IPS-20b (cell line): ENCODE data around the gene CAMSAP1.

Source experiments
- H3K27ac ChIP-seq: one replicate; pipeline ENCODE4 v1.5.1; 2013; ENCODE audit warnings: low read length
- H3K27me3 ChIP-seq: 2 replicates; pipeline ENCODE4 v1.6.1; 2013; ENCODE audit warnings: mild to moderate bottlenecking, low read length, inconsistent platforms; ENCODE audit not compliant: insufficient read depth
- H3K36me3 ChIP-seq: 2 replicates; pipeline ENCODE4 v1.6.1; 2013; ENCODE audit warnings: low read depth, mild to moderate bottlenecking, inconsistent platforms, low read length, moderate library complexity; ENCODE audit not compliant: insufficient read depth
- H3K4me1 ChIP-seq: 2 replicates; pipeline ENCODE4 v1.6.1; 2013; ENCODE audit warnings: mild to moderate bottlenecking, control low read depth, inconsistent platforms, low read length, moderate library complexity; ENCODE audit not compliant: insufficient read depth
- H3K4me3 ChIP-seq: 2 replicates; pipeline ENCODE4 v1.5.1; 2013; ENCODE audit warnings: mild to moderate bottlenecking, low read length, inconsistent platforms
- H3K9ac ChIP-seq: 2 replicates; pipeline ENCODE4 v1.6.1; 2013; ENCODE audit warnings: low read depth, mild to moderate bottlenecking, inconsistent platforms, low read length, moderate library complexity
- H3K9me3 ChIP-seq: 2 replicates; pipeline ENCODE4 v1.6.1; 2013; ENCODE audit warnings: mild to moderate bottlenecking, low read depth, low read length, inconsistent platforms; ENCODE audit not compliant: insufficient read depth

Gene CAMSAP1

DNA sequence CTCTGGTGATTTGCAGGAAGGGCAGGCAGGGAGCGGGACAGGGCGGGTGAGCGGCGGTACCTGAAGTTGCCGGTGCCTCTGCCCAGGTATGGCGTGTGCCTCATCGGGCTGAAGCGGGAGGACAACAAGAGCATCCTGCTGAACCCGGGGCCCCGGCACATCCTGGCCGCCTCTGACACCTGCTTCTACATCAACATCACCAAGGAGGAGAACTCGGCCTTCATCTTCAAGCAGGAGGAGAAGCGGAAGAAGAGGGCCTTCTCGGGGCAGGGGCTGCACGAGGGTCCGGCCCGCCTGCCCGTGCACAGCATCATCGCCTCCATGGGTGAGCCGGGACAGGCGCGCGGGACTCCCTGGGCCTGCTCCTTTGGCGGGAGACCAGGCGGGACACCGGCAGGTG lies 136.6 kb downstream of the CAMSAP1 start:
- Histone ChIP-seq H3K4me3 (no peak overlapping the region), H3K4me1 (no peaks in the 10 kb centered on the region), H3K27me3 (no peaks in the 10 kb centered on the region), H3K9me3 (peaks cover 12% of the 10 kb centered on the region; the same call in 1 of the 2 replicates), H3K9ac (no peak overlapping the region), H3K36me3 (no peaks in the 10 kb centered on the region), H3K27ac (no peak overlapping the region)

DNA sequence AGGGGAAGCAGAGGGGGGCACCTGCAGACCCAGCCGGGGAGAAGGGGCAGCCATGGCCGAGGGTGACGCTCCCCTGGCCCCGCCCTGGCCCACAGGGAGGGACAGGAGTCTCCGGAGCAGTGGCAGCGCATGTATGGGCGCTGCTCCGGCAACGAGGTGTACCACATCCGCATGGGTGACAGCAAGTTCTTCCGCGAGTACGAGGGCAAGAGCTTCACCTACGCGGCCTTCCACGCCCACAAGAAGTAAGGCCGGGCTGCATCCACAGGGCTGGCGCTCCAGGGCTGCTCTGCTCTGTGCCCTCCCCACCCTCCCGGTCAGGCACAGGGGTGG lies 137.2 kb downstream of the CAMSAP1 start:
- H3K27ac ChIP-seq: no peak overlapping the region
- no peaks in the 10 kb centered on the region for H3K36me3 ChIP-seq
- H3K4me3 ChIP-seq: no peak overlapping the region
- no peaks in the 10 kb centered on the region for H3K27me3 ChIP-seq
- no peaks in the 10 kb centered on the region for H3K4me1 ChIP-seq
- no peak overlapping the region for H3K9ac ChIP-seq
- H3K9me3 ChIP-seq: peaks cover 13% of the 10 kb centered on the region; the same call in 1 of the 2 replicates

- no peak overlapping the region for H3K9ac ChIP-seq
- H3K27ac ChIP-seq: no peak overlapping the region
- H3K36me3 ChIP-seq: no peaks in the 10 kb centered on the region
- no peaks in the 10 kb centered on the region for H3K4me1 ChIP-seq
- no peaks in the 10 kb centered on the region for H3K27me3 ChIP-seq
- no peak overlapping the region for H3K4me3 ChIP-seq
- peaks cover 13% of the 10 kb centered on the region; the same call in 1 of the 2 replicates for H3K9me3 ChIP-seq
These were observed 137.7 kb downstream of the CAMSAP1 start for GRCh38 chr9:135769489-135770202.

- Histone ChIP-seq H3K4me3 (no peak overlapping the region), H3K4me1 (no peaks in the 10 kb centered on the region), H3K27ac (no peak overlapping the region), H3K36me3 (no peaks in the 10 kb centered on the region), H3K9me3 (peaks cover 13% of the 10 kb centered on the region; the same call in 1 of the 2 replicates), H3K27me3 (no peaks in the 10 kb centered on the region), H3K9ac (no peak overlapping the region)
These were observed 138.7 kb downstream of the CAMSAP1 start for GRCh38 chr9:135768516-135769218.

- Histone ChIP-seq H3K27me3 (no peaks in the 10 kb centered on the region), H3K4me1 (no peaks in the 10 kb centered on the region), H3K9me3 (peaks cover 13% of the 10 kb centered on the region; the same call in 1 of the 2 replicates), H3K9ac (no peak overlapping the region), H3K4me3 (no peak overlapping the region), H3K27ac (no peak overlapping the region), H3K36me3 (no peaks in the 10 kb centered on the region)
These were observed 140.6 kb downstream of the CAMSAP1 start for GRCh38 chr9:135766707-135767106.

GRCh38 chr9:135766251-135766650 lies 141.1 kb downstream of the CAMSAP1 start:
- Histone ChIP-seq H3K9me3 (peaks cover 13% of the 10 kb centered on the region; the same call in 1 of the 2 replicates), H3K4me1 (no peaks in the 10 kb centered on the region), H3K4me3 (no peak overlapping the region), H3K27me3 (no peaks in the 10 kb centered on the region), H3K36me3 (no peaks in the 10 kb centered on the region), H3K27ac (no peak overlapping the region), H3K9ac (no peak overlapping the region)

DNA sequence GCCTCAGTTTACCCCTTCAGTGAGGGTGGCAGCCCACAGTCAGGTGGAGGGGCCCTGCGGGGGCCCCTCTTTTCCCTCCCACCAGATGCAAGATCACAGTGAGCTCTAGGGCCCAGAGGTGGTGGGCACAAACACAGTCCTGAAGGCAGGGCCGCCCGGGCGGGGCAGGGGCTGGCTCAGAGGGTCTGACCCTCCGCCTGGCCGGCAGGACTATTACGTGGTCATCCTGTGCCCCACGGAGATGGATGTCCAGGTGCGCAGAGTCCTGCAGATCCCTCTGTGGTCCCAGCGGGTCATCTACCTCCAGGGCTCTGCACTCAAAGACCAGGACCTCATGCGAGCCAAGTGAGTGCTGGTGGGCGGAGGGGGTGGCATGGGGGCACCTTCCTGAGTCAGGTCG lies 141.9 kb downstream of the CAMSAP1 start:
- no peaks in the 10 kb centered on the region for H3K36me3 ChIP-seq
- H3K27me3 ChIP-seq: no peaks in the 10 kb centered on the region
- H3K27ac ChIP-seq: no peak overlapping the region
- H3K4me3 ChIP-seq: no peak overlapping the region
- no peak overlapping the region for H3K9ac ChIP-seq
- peaks cover 13% of the 10 kb centered on the region; the same call in 1 of the 2 replicates for H3K9me3 ChIP-seq
- H3K4me1 ChIP-seq: no peaks in the 10 kb centered on the region

DNA sequence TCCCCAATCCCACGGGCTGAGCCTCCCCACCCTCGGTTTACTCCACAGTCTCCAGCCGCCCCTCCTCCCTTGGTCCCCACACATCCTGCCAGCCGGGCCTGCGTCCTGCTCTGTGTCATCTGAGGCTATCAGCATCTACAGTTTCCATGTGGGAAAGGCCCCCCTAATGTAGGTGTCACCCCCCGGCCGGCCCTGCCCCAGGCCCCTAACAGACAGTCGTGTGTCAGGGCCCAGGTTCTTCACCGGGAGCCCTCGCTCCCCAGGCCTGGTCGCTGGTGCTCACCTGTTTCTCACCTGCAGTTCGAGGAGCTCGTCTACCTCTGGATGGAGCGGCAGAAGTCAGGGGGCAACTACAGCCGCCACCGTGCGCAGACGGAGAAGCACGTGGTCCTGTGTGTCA lies 142.6 kb downstream of the CAMSAP1 start:
- no peak overlapping the region for H3K4me3 ChIP-seq
- H3K9ac ChIP-seq: no peak overlapping the region

GRCh38 chr9:135763716-135764446 lies 143.5 kb downstream of the CAMSAP1 start:
- Histone ChIP-seq H3K9me3 (peaks cover 13% of the 10 kb centered on the region; the same call in 1 of the 2 replicates), H3K4me3 (no peak overlapping the region), H3K27me3 (no peaks in the 10 kb centered on the region), H3K27ac (no peak overlapping the region), H3K9ac (no peak overlapping the region), H3K4me1 (no peaks in the 10 kb centered on the region), H3K36me3 (no peaks in the 10 kb centered on the region)

More for the DNA sequence above, 142.6 kb downstream of the CAMSAP1 start:
- H3K9me3 ChIP-seq: peaks cover 13% of the 10 kb centered on the region; the same call in 1 of the 2 replicates
- no peak overlapping the region for H3K27ac ChIP-seq
- no peaks in the 10 kb centered on the region for H3K27me3 ChIP-seq
- H3K36me3 ChIP-seq: no peaks in the 10 kb centered on the region
- no peaks in the 10 kb centered on the region for H3K4me1 ChIP-seq

DNA sequence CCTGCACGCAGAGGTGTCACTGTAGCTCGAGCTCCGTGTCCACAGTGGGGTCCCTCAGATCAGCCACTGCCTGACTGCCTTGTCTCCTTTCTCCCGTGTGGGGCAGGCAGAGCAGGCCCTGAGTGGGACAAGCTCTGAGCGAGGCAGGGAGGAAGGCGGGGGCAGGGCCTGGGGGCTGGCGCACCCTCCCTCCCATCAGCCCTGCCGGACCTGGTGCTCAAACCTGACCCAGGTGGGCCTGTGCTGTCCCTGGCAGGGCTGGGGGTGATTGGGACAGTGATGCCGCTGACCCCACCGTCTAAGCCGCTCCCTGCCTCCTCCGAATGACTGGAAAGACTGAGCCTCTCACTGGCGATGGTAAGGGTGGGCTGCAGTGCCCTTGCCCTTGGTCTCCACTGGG lies 144.4 kb downstream of the CAMSAP1 start:
- H3K27ac ChIP-seq: no peak overlapping the region
- H3K9ac ChIP-seq: no peak overlapping the region
- H3K36me3 ChIP-seq: no peaks in the 10 kb centered on the region
- H3K4me1 ChIP-seq: no peaks in the 10 kb centered on the region
- H3K9me3 ChIP-seq: peaks cover 13% of the 10 kb centered on the region; the same call in 1 of the 2 replicates
- H3K4me3 ChIP-seq: no peak overlapping the region
- no peaks in the 10 kb centered on the region for H3K27me3 ChIP-seq

- H3K9me3 ChIP-seq: peaks cover 10% of the 10 kb centered on the region; the same call in 1 of the 2 replicates
- H3K36me3 ChIP-seq: no peaks in the 10 kb centered on the region
- H3K4me3 ChIP-seq: no peak overlapping the region
- H3K4me1 ChIP-seq: no peaks in the 10 kb centered on the region
- no peaks in the 10 kb centered on the region for H3K27me3 ChIP-seq
- H3K9ac ChIP-seq: no peak overlapping the region
- no peak overlapping the region for H3K27ac ChIP-seq
These were observed 145.5 kb downstream of the CAMSAP1 start for GRCh38 chr9:135761845-135762168.
